Large intestine (tissue), 3 donors: ENCODE data around the gene UGT2B17. TPM values are rescaled to one million over a fixed set of nuclear protein-coding genes. Genes with fewer than 3 reads are reported as not detected.
"Not testable (repeated sequence)": the region's sequence is repeated elsewhere in the genome, so short reads cannot be mapped to it uniquely, and the experiment has no call there.

Experiments
- DNase-seq, 2 donors: peaks; one replicate each; pipeline versions ENCODE4 v3.0.0 to v3.0.0-alpha.2; 2013
- H3K27ac ChIP-seq: one replicate; pipeline ENCODE4 v1.5.1; 2013; ENCODE audit warnings: low read length
- H3K27me3 ChIP-seq: 2 replicates; pipeline ENCODE4 v1.6.1; 2013; ENCODE audit warnings: low read length; ENCODE audit not compliant: control insufficient read depth, insufficient read depth
- H3K36me3 ChIP-seq: 2 replicates; pipeline ENCODE4 v1.6.1; 2013; ENCODE audit warnings: low read length; ENCODE audit not compliant: control insufficient read depth, insufficient read depth
- H3K4me1 ChIP-seq: one replicate; pipeline ENCODE4 v1.6.1; 2013; ENCODE audit warnings: low read length; ENCODE audit not compliant: control insufficient read depth, insufficient read depth
- H3K4me3 ChIP-seq: one replicate; pipeline ENCODE4 v1.5.1; 2013; ENCODE audit warnings: low read length
- H3K9me3 ChIP-seq: one replicate; pipeline ENCODE4 v1.6.1; 2013; ENCODE audit warnings: mild to moderate bottlenecking, low read depth, low read length, moderate library complexity; ENCODE audit not compliant: control insufficient read depth
- WGBS: methylation state at CpG from one replicate; pipeline ENCODE4 v1.1.5; 2013; ENCODE audit warnings: low lambda C conversion rate; ENCODE audit not compliant: insufficient coverage; 5-methylcytosine and 5-hydroxymethylcytosine counted together
- polyA plus RNA-seq: library from polyadenylated mRNA; unstranded; fragments of 120-200 nt; gene quantifications from one replicate; pipeline ENCODE4 v1.2.1, GENCODE V29; 2013

Gene UGT2B17
- polyA plus RNA-seq, 1 donor, result 287 TPM

- no peaks in the 10 kb centered on the region for H3K27me3 ChIP-seq
- no CpG with 5 or more reads among the region's 6 CpGs for WGBS
- H3K4me3 ChIP-seq, result no peak overlapping the region
- no peak for DNase-seq
- H3K9me3 ChIP-seq, result no peaks in the 10 kb centered on the region
- no peaks in the 10 kb centered on the region for H3K36me3 ChIP-seq
- no peak overlapping the region for H3K27ac ChIP-seq
- H3K4me1 ChIP-seq, result no peaks in the 10 kb centered on the region
Observed at GRCh38 chr4:68535974-68536373, 40.1 kb downstream of the UGT2B17 start.

GRCh38 chr4:68522232-68522631, 53.9 kb downstream of the UGT2B17 start:
- not testable (repeated sequence) for H3K27me3 ChIP-seq, DNase-seq, H3K4me1 ChIP-seq, H3K36me3 ChIP-seq, H3K9me3 ChIP-seq, H3K4me3 ChIP-seq, H3K27ac ChIP-seq
- no CpG with 5 or more reads among the region's 1 CpG for WGBS

GRCh38 chr4:68520985-68521384, 55.1 kb downstream of the UGT2B17 start:
- 75% methylated on average over 1 of the region's 2 CpGs for whole genome bisulfite sequencing
- Histone ChIP-seq H3K36me3 (no peaks in the 10 kb centered on the region), H3K27me3 (no peaks in the 10 kb centered on the region), H3K27ac (no peak overlapping the region), H3K9me3 (no peaks in the 10 kb centered on the region), H3K4me1 (no peaks in the 10 kb centered on the region), H3K4me3 (no peak overlapping the region)
- no peak for DNase-seq

DNA sequence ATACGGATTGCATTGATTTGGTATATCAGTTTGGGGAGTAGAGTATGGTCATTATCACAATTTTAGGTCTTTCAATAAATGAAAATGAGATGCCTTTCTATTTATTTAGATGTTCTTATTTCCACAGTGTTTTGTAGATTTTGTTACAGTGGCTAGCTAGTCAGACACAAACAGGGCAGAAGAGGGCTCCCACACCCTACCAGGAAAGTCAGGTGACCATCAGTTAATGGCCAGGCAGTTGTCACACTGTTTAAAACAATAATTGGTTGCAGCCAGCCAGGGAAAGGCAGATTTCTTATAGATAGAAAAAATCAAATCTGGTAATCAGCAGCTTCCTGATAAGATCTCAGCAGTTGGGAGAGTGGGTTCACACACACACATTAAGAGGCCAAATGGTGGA, 57.2 kb downstream of the UGT2B17 start:
- WGBS, result 100% methylated on average over 1 of the region's 1 CpG
- no peak overlapping the region for H3K4me3 ChIP-seq
- no peaks in the 10 kb centered on the region for H3K36me3 ChIP-seq
- H3K27me3 ChIP-seq, result no peaks in the 10 kb centered on the region
- no peaks in the 10 kb centered on the region for H3K9me3 ChIP-seq
- H3K4me1 ChIP-seq, result no peaks in the 10 kb centered on the region
- H3K27ac ChIP-seq, result no peak overlapping the region
- DNase-seq, result no peak

DNA sequence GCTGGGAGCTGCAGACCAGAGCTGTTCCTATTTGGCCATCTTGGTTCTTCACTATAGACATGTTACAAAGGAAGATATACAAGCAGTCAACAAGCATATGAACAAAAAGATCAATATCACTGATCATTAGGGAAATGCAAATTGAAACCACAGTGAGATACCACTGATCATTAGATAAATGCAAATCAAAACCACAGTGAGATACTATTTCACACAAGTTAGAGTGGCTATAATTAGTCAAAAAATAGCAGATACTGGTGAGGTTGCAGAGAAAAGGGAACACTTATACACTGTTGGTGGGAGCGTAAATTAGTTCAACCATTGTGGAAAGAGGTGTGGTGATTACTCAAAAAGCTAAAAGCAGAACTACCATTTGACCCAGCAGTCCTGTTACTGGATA, 70.7 kb downstream of the UGT2B17 start:
- DNase-seq, H3K27me3 ChIP-seq, H3K4me1 ChIP-seq, H3K4me3 ChIP-seq, H3K9me3 ChIP-seq, H3K27ac ChIP-seq, H3K36me3 ChIP-seq: not testable (repeated sequence)
- WGBS, result 100% methylated on average over 1 of the region's 1 CpG

DNA sequence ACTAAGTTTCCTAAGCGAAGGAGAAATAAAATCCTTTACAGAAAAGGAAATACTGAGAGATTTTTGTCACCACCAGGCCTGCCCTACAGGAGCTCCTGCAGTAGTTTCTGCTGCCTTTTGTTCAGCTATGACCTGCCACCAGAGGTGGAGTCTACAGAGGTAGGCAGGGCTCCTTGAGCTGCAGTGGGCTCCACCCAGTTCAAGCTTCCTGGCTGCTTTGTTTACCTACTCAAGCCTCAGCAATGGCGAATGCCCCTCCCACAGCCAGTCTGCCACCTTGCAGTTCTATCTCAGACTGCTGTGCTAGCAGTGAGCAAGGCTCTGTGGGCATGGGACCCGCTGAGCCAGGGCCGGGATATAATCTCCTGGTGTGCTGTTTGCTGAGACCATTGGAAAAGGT, 71.3 kb downstream of the UGT2B17 start:
- not testable (repeated sequence) for H3K4me1 ChIP-seq, DNase-seq
- no CpG with 5 or more reads among the region's 4 CpGs for WGBS

GRCh38 chr4:68503462-68503861, 72.7 kb downstream of the UGT2B17 start:
- H3K27me3 ChIP-seq, result not testable (repeated sequence)

More for the DNA sequence above, 71.3 kb downstream of the UGT2B17 start:
- not testable (repeated sequence) for H3K4me3 ChIP-seq, H3K36me3 ChIP-seq, H3K27me3 ChIP-seq, H3K27ac ChIP-seq, H3K9me3 ChIP-seq

GRCh38 chr4:68499021-68499420, 77.1 kb downstream of the UGT2B17 start:
- WGBS, result 44% methylated on average over 3 of the region's 4 CpGs
- H3K4me1 ChIP-seq, result no peaks in the 10 kb centered on the region
- H3K9me3 ChIP-seq, result no peaks in the 10 kb centered on the region
- H3K4me3 ChIP-seq, result peak overlapping the region; percentile 25
- DNase-seq, result no peak
- H3K36me3 ChIP-seq, result no peaks in the 10 kb centered on the region
- peak overlapping the region; percentile 66 for H3K27ac ChIP-seq
- H3K27me3 ChIP-seq, result no peaks in the 10 kb centered on the region

More at GRCh38 chr4:68503462-68503861, 72.7 kb downstream of the UGT2B17 start:
- H3K27ac ChIP-seq, H3K4me3 ChIP-seq, H3K36me3 ChIP-seq, H3K4me1 ChIP-seq, DNase-seq, H3K9me3 ChIP-seq: not testable (repeated sequence)
- no CpG with 5 or more reads among the region's 4 CpGs for WGBS

DNA sequence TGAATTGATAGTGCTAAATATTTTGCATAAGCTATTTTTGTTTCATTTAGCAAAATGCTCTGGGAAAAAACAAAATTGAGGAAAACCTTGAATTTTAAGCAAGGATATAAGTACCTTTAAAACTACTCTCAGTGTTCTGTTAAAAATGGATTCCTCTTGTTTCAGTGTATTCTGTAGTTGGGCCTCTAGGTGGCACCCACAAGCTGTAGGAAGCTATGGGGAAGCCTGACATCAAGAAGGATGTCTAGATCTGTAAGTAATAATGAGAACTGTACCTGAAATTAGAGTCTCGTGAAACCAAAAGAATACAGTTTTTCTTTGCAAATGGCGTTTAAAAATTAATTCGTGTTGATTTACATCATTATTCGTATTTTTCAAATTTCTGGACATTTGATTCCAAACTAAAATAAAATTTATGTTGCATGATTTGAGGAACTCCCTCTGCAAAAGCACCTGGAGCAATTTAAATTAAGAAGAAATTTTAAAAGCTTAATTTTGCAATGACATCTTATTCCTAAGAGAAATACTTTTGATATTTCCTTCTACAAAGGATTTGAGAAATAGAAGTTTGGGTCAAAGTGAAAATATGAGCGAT, 77.6 kb downstream of the UGT2B17 start:
- no peaks in the 10 kb centered on the region for H3K4me1 ChIP-seq
- WGBS, result 7% methylated on average over 5 of the region's 5 CpGs
- H3K4me3 ChIP-seq, result peak overlapping the region; percentile 25
- no peaks in the 10 kb centered on the region for H3K9me3 ChIP-seq
- no peaks in the 10 kb centered on the region for H3K36me3 ChIP-seq
- peak overlapping the region; percentile 66 for H3K27ac ChIP-seq
- H3K27me3 ChIP-seq, result no peaks in the 10 kb centered on the region
- peak; percentile 67 to 75 for DNase-seq

DNA sequence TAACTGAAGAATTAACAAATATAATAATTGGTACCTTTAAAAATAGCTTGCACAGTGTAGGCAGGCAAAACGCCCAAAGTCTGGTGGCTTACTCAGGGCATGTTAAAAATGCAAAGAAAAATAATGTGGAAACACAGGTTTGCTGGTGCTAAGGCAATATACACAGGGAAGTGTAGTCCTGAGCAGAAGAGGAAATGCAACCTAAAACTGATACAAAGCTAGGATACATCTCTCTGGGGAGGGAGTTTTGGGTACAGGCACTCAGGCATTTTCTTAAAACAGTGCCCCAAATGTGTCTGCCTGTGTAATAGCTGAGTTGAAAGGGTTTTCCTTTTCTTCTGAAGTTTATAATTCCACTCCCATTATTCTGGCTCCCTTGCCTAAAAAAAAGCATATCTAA, 81.4 kb downstream of the UGT2B17 start:
- WGBS, result 83% methylated on average over 1 of the region's 1 CpG
- Histone ChIP-seq H3K4me1 (no peaks in the 10 kb centered on the region), H3K27me3 (no peaks in the 10 kb centered on the region), H3K27ac (no peak overlapping the region), H3K4me3 (no peak overlapping the region), H3K9me3 (no peaks in the 10 kb centered on the region), H3K36me3 (no peaks in the 10 kb centered on the region)
- DNase-seq, result no peak

GRCh38 chr4:68490826-68491457, 85.2 kb downstream of the UGT2B17 start:
- WGBS, result 100% methylated on average over 1 of the region's 6 CpGs
- no peaks in the 10 kb centered on the region for H3K27me3 ChIP-seq
- H3K9me3 ChIP-seq, result no peaks in the 10 kb centered on the region
- H3K4me1 ChIP-seq, result no peaks in the 10 kb centered on the region
- peak in 1 of 2 donors; percentile 9 for DNase-seq
- H3K4me3 ChIP-seq, result no peak overlapping the region
- H3K36me3 ChIP-seq, result no peaks in the 10 kb centered on the region
- no peak overlapping the region for H3K27ac ChIP-seq
